Stimulated activated CD8-positive, alpha-beta memory T cell treated with anti-CD3 and anti-CD28 coated beads, Interleukin-7, amount 100 ng/mL, for 24 hours (primary cell): ENCODE measurements around the gene C5AR1.
A peak's percentile ranks its signal among the peaks of the same experiment; 100 is the strongest.
"Not testable (repeated sequence)": the region's sequence is repeated elsewhere in the genome, so short reads cannot be mapped to it uniquely, and the experiment has no call there.

ENCODE experiments used
- DNase-seq: peaks from one replicate; pipeline ENCODE4 v3.0.0-alpha.2; 2020; ENCODE audit warnings: low read depth

The C5AR1 gene

GRCh38 chr19:47331931-47332547 is 22.4 kb downstream of the C5AR1 start, which contains the start of gene C5AR2:
Gene C5AR2, plus strand, starts transcription at chr19:47332175. Its CDS starts 8,625 bp downstream, at chr19:47340800.
- no peak for DNase-seq

- DNase-seq: not testable (repeated sequence)
Observed at GRCh38 chr19:47336765-47337718, 27.4 kb downstream of the C5AR1 start.

DNA sequence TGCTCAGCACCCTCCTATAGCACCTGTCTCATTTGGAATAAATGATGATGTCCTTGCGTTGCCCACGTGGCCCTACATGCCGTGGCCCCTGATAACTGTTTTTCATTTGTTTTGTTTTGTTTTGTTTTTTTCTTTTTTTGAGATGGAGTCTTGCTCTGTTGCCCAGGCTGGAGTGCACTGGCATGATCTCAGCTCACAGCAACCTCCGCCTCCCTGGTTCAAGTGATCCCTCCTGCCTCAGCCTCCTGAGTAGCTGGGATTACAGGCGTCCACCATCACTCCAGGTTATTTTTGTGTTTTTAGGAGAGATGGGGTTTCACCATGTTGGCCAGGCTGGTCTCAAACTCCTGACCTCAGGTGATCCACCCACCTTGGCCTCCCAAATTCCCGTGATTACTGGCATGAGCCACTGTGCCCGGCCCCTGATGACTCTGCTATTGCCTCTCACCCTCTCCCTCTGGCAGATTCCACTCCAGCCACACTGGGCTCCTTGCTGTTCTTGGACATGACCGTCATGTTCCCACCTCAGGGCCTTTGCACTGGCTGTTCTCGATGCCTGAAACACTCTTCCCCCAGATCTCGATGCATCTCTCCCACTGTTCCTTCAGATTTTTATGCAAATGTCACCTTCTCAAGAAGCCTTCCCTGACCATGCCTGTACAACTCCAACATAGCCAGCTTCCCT is 29.7 kb downstream of the C5AR1 start:
- DNase-seq: no peak

- no peak for DNase-seq
Observed at GRCh38 chr19:47340477-47341208, 31.0 kb downstream of the C5AR1 start.

- DNase-seq: no peak
Observed at GRCh38 chr19:47341734-47342133, 32.1 kb downstream of the C5AR1 start.

DNA sequence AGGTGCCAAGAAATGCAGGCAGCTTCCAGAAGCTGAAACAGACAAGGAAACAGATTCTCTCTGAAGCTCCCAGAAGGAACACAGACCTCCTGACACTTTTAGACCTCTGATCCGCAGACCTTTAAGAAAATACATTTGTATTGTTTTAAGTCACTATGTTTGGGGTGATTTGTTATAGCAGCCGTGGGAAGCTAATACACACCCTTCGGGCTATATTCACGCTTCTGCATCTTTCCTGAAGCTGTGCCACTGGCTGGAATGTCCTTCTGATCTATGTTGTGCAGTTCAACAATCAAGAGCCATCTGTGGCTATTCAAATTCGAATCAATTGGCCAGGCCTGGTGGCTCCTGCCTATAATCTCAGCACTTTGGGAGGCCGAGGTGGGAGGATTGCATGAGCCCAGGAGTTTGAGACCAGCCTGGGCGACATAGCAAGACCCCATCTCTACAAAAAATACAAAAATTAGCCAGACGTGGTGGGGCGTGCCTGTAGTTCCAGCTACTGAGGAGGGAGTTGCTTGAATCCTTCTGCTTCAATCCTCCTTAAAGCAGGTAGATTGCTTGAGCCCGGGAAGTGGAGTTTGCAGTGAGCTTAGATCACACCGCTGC is 33.6 kb downstream of the C5AR1 start:
- no peak for DNase-seq

DNA sequence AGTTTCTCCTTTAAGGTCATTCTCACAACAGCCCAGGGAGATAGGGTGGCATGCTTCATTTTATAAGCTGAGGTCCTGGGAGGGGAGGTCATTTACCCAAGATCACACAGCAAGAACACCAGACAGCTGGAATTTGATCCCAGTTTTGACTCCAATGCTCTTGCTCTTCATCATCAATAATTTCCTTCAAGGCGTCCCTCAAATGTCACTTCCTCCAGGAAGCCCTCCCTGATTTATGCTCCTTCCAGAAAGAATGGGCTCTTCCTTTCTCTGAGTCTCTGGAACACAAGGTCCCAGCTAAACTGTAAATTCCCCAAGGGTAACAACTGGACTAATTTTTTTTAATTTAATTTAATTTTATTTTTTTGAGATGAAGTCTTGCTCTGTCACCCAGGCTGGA is 34.8 kb downstream of the C5AR1 start:
- no peak for DNase-seq

- DNase-seq: not testable (repeated sequence)
Observed at GRCh38 chr19:47346024-47346423, 36.4 kb downstream of the C5AR1 start.

- DNase-seq: peak; percentile 97
Observed at GRCh38 chr19:47348819-47349795, 39.4 kb downstream of the C5AR1 start, which contains the start of gene DHX34. Gene DHX34, plus strand, starts transcription at chr19:47349315. Its CDS starts 3,716 bp downstream, at chr19:47353031.

DNA sequence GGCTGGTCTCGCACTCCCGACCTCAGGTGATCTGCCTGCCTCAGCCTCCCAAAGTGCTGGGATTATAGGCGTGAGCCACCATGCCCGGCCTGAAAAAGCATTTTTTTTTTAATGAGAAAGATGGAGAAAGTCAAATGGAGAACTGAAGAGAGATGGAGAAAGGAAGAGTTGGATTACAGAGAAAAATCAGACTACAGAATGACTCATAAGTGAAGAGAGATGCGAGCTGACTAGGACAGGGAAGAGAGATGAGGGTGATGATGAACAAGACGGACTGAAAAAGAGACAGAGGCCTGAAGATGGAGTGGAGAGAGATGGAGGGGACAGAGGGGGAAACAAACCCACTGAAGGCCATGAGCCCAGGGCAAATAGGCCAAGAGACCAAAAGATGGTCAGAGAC is 41.0 kb downstream of the C5AR1 start:
- DNase-seq: no peak

DNA sequence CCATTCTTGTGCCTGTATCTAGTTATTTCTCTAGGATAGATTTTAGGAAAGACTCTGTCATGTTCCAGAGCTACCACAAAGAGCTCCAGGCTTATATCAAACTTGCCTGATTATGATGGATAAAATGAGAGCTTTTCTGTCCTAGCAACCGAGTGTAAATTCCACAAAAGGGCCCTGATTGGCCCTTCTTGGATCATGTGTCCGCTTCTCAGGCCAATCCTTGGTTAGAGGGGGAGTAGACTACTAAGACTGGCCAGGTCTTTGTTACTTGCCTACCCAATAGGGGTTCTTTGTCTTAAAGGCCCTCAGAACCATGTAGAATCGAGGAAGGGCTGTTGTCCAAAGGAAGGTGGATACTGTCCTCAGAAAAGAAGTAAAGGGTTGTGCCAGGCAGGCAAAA is 41.9 kb downstream of the C5AR1 start:
- DNase-seq: no peak

GRCh38 chr19:47352095-47352494 is 42.4 kb downstream of the C5AR1 start:
- DNase-seq: no peak

DNA sequence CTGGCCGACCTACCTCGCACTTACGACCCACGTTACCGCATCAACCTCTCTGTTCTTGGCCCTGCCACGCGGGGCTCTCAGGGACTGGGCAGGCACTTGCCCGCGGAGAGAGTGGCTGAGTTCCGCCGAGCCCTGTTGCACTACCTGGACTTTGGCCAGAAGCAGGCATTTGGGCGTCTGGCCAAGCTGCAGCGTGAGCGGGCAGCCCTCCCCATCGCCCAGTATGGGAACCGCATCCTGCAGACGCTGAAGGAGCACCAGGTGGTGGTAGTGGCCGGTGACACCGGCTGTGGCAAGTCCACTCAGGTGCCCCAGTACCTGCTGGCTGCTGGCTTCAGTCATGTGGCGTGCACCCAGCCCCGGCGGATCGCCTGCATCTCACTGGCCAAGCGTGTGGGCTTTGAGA is 43.6 kb downstream of the C5AR1 start:
- no peak for DNase-seq

DNA sequence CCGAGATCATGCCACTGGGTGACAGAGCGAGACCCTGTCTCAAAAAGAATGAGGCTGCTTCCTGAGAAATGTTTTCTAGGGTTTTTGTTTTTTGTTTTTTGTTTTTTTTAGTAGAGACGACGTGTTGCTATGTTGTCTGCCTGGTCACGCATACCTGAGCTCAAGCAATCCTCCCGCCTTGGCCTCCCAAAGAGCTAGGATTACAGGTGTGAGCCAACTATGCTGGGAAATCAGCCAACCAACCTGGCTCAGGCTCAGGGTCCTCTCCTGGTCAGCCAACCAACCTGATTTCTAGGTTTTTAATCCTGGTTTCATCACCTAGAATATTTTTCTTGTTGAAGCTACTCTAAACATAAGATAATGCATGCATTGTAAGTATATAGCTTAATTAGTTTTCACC is 47.2 kb downstream of the C5AR1 start:
- DNase-seq: no peak

- no peak for DNase-seq
Observed at GRCh38 chr19:47357788-47358680, 48.4 kb downstream of the C5AR1 start.

GRCh38 chr19:47358936-47359335 is 49.3 kb downstream of the C5AR1 start:
- DNase-seq: no peak

DNA sequence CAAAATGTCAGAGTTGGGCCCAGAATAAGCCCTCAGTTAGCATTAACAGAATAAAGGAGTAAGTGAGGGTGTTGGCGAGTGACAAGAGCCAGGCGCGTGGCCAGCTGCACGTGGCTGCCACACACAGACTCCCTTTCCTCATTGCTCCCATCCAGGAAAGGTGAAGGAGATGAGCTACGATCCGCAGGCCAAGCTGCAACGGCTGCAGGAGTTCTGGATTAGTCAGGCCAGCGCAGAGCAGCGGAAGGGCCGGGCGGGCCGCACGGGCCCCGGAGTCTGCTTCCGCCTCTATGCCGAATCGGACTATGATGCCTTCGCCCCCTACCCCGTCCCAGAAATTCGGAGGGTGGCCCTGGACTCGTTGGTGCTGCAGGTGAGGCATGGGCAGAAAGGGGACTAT is 52.7 kb downstream of the C5AR1 start:
- DNase-seq: no peak

GRCh38 chr19:47363758-47364531 is 54.3 kb downstream of the C5AR1 start:
- DNase-seq: no peak
